ENCODE data around the gene CDK13. TPM values are rescaled to one million over a fixed set of nuclear protein-coding genes. Genes with fewer than 3 reads are reported as not detected.
A peak's percentile ranks its signal among the peaks of the same experiment; 100 is the strongest.

Gene CDK13
- total RNA-seq, 2 experiments from 2014 or later = 135 to 138 TPM

DNA sequence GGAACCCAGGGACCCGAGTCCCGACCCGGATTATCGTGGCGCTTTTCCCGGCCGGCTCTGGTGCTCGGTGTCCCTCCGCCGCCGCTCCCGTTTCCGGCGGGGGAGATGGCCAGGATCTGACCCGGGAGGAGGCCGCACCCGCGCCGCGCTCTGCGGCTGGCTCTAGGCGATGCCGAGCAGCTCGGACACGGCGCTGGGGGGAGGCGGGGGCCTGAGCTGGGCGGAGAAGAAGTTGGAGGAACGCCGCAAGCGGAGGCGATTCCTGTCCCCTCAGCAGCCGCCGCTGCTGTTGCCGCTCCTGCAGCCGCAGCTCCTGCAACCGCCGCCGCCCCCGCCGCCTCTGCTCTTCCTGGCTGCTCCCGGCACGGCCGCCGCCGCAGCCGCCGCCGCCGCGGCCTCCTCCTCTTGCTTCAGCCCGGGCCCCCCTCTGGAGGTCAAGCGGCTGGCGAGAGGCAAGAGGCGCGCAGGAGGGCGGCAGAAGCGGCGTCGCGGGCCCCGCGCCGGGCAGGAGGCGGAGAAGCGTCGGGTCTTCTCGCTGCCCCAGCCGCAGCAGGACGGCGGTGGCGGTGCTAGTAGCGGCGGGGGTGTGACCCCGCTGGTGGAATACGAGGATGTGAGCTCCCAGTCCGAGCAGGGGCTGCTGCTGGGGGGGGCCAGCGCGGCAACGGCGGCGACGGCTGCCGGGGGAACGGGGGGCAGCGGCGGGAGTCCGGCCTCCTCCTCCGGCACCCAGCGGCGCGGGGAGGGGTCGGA lies 593 bp downstream of the CDK13 start:
- intact Hi-C loops (cut with DNase I, micrococcal nuclease) = loop anchor here (1.0 to 5.0 kb wide), 6 partner anchors 37 to 184 kb away; partner anchors contain the start of gene MPLKIP (in 1 of the 2)
- Mint-ChIP-seq H3K4me1 (ENCODE audit: low read depth) (peaks cover 58% of the 10 kb centered on the region), H3K4me3 (peak overlapping the region; percentile 95), H3K36me3 (ENCODE audit: low read depth) (peaks cover 41% of the 10 kb centered on the region), H3K27me3 (no peaks in the 10 kb centered on the region), H3K27ac (peak overlapping the region; percentile 96), H3K9me3 (no peaks in the 10 kb centered on the region)
- H3K36me3 ChIP-seq (ENCODE audit: insufficient read depth, low read length) = no peaks in the 10 kb centered on the region
- H3K27ac ChIP-seq (ENCODE audit: low read depth in 1 of 2, low read length in 2 of 2) = peak overlapping the region; percentile 98 to 99
- no peaks in the 10 kb centered on the region for H3K27me3 ChIP-seq (ENCODE audit: control insufficient read depth in 1 of 2, insufficient read depth in 2 of 2, low read length in 2 of 2)
- DNase-seq = peak; percentile 12 to 71 (median 38)
- H3K4me1 ChIP-seq (ENCODE audit: insufficient read depth, low read length) = peaks cover 22% of the 10 kb centered on the region
- no peaks in the 10 kb centered on the region for H3K9me3 ChIP-seq (ENCODE audit: control insufficient read depth in 1 of 2, insufficient read depth in 1 of 2, low read length in 2 of 2)
- TF ChIP-seq CTCF (IDR thresholded peaks at IDR 0.05) = no peak
- CTCF ChIA-PET = interaction anchor here (1.2 to 2.9 kb wide), 3 partner anchors 37 to 184 kb away, joined by 3 to 18 read pairs (median 17); partner anchors contain the start of genes MPLKIP and SUGCT
- no peak for ATAC-seq (ENCODE audit: poor library complexity)
- POLR2A ChIA-PET = interaction anchor here (0.7 to 5.2 kb wide), 22 partner anchors 9 to 1535 kb away, joined by 3 to 48 read pairs (median 5); partner anchors contain the start of genes MPLKIP, RALA and SUGCT
- H3K4me3 ChIP-seq (ENCODE audit: low read length) = peak overlapping the region; percentile 93

DNA sequence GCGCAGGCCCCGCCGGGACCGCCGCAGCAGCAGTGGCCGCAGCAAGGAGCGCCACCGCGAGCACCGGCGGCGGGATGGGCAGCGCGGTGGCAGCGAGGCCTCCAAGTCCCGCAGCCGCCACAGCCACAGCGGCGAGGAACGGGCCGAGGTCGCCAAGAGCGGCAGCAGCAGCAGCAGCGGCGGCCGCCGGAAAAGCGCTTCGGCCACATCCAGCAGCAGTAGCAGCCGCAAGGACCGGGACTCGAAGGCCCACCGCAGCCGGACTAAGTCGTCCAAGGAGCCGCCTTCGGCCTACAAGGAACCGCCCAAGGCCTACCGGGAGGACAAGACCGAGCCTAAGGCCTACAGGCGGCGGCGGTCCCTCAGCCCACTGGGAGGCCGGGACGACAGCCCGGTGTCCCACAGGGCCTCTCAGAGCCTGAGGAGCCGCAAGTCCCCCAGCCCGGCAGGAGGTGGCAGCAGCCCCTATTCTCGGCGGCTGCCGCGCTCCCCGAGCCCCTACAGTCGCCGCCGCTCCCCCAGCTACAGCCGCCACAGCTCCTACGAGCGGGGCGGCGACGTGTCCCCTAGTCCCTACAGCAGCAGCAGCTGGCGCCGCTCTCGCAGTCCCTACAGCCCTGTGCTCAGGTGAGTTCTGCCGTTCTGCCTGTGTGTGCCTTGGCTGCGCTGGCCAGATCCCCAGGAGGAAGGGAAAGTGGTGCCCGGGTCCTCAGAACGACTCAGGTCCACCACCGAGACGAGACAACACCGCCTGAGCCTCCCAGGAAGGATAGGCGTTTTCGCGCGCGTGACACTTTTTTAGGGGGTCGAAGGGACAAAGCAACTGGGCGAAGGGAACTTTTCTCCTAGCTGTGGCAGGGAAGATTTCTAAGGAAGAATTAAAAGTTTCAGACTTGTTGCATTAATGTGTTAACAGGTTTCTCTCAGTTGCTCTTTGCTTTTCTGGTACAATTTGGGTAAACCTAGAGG lies 1.5 kb downstream of the CDK13 start:
- CTCF ChIA-PET = interaction anchor here (0.6 to 2.9 kb wide), 12 partner anchors 27 to 183 kb away, joined by 3 to 18 read pairs (median 4); partner anchors contain the start of genes MPLKIP and SUGCT

More for the DNA sequence above, 1.5 kb downstream of the CDK13 start:
- Mint-ChIP-seq H3K4me1 (ENCODE audit: low read depth) (peaks cover 66% of the 10 kb centered on the region), H3K27ac (peak overlapping the region; percentile 91), H3K36me3 (ENCODE audit: low read depth) (peaks cover 47% of the 10 kb centered on the region), H3K9me3 (no peaks in the 10 kb centered on the region), H3K27me3 (no peaks in the 10 kb centered on the region), H3K4me3 (peak overlapping the region; percentile 98)
- Histone ChIP-seq H3K4me3 (ENCODE audit: low read length) (peak overlapping the region; percentile 93), H3K4me1 (ENCODE audit: insufficient read depth, low read length) (peaks cover 23% of the 10 kb centered on the region), H3K27ac (ENCODE audit: low read depth in 1 of 2, low read length in 2 of 2) (peak overlapping the region; percentile 60 to 76), H3K9me3 (ENCODE audit: control insufficient read depth in 1 of 2, insufficient read depth in 1 of 2, low read length in 2 of 2) (no peaks in the 10 kb centered on the region), H3K27me3 (ENCODE audit: control insufficient read depth in 1 of 2, insufficient read depth in 2 of 2, low read length in 2 of 2) (no peaks in the 10 kb centered on the region), H3K36me3 (ENCODE audit: insufficient read depth, low read length) (no peaks in the 10 kb centered on the region)
- intact Hi-C loops (cut with DNase I, micrococcal nuclease) = loop anchor here (1.0 to 5.0 kb wide), 6 partner anchors 27 to 101 kb away; no protein-coding TSS in a partner anchor
- DNase-seq (peak; percentile 40 to 85 (median 64)), ATAC-seq (ENCODE audit: poor library complexity) (peak; percentile 8)
- POLR2A ChIA-PET = interaction anchor here (0.6 to 5.2 kb wide), 15 partner anchors 15 to 328 kb away, joined by 3 to 48 read pairs (median 6); partner anchors contain the start of genes MPLKIP, RALA and SUGCT
- TF ChIP-seq CTCF (IDR thresholded peaks at IDR 0.05) = peak; percentile 68
